Naive thymus-derived CD8-positive, alpha-beta T cell (primary cell): Measurements from ENCODE around the gene SECISBP2L. TPM values are rescaled to one million over a fixed set of nuclear protein-coding genes. Genes with fewer than 3 reads are reported as not detected.
A peak's percentile ranks its signal among the peaks of the same experiment; 100 is the strongest.

Source experiments
- ATAC-seq, 2 donors: fragments of 150-1000 bp; cut with Tn5 transposase in 1 of 2; sonication (Bioruptor Pico), chemical (Tn5 transposase) in 1 of 2; 1 replicate in 1 of 2; 2 replicates in 1 of 2; pipeline ENCODE4 v1.10.0; 2021; ENCODE audit warnings: mild to moderate bottlenecking in 2 of 2, moderate library complexity in 2 of 2
- POLR2A ChIA-PET: fragments of 350-600 bp; sonication (Branson Sonifier 250); formaldehyde crosslinking; loops from one replicate; lab custom pipeline; 2021; ENCODE audit warnings: antibody characterized with exemption; lab: Charles Lee
- DNase-seq, 10 donors: peaks; one replicate each; pipeline versions ENCODE4 v3.0.0 to v3.0.0-alpha.2; 2020 to 2022
- H3K27ac Mint-ChIP-seq, 10 donors: one replicate each; pipeline ENCODE4 v1.8.0; 2020 to 2022; ENCODE audit warnings: mild to moderate bottlenecking in 10 of 10, mixed read lengths in 10 of 10, moderate library complexity in 4 of 10, inconsistent platforms in 1 of 10
- H3K27me3 Mint-ChIP-seq, 5 donors: one replicate each; pipeline ENCODE4 v1.8.0; 2021 to 2022; ENCODE audit warnings: mixed read lengths in 5 of 5
- H3K36me3 Mint-ChIP-seq, 3 donors: one replicate each; pipeline ENCODE4 v1.8.0; 2020 to 2022; ENCODE audit warnings: mixed read lengths in 3 of 3, mild to moderate bottlenecking in 2 of 3, inconsistent platforms in 1 of 3
- H3K4me1 Mint-ChIP-seq, 4 donors: one replicate each; pipeline ENCODE4 v1.8.0; 2021 to 2022; ENCODE audit warnings: mixed read lengths in 4 of 4
- H3K4me3 Mint-ChIP-seq, 10 donors: one replicate each; pipeline ENCODE4 v1.8.0; 2020 to 2022; ENCODE audit warnings: mild to moderate bottlenecking in 10 of 10, mixed read lengths in 10 of 10, moderate library complexity in 6 of 10, inconsistent platforms in 1 of 10
- H3K9me3 Mint-ChIP-seq, 9 donors: one replicate each; pipeline ENCODE4 v1.8.0; 2020 to 2022; ENCODE audit warnings: mixed read lengths in 9 of 9, mild to moderate bottlenecking in 3 of 9, inconsistent platforms in 1 of 9, moderate library complexity in 1 of 9
- polyA plus RNA-seq, 3 donors: library from polyadenylated mRNA; unstranded; fragments of 300-500 nt; fragmentation: Illumina TruSeq; gene quantifications; one replicate each; pipeline ENCODE4 v1.2.3, GENCODE V29; 2021
- total RNA-seq, 8 experiments: library from RNA in 2 of 8; stranded (reverse) in 2 of 8; gene quantifications; one replicate each; pipeline ENCODE4 v1.2.3 and lab custom pipeline; 2021 to 2026

The SECISBP2L gene
- total and polyA plus RNA-seq, 5 experiments from 2014 or later, result 17.6 to 57.3 (median 25.2) TPM

DNA sequence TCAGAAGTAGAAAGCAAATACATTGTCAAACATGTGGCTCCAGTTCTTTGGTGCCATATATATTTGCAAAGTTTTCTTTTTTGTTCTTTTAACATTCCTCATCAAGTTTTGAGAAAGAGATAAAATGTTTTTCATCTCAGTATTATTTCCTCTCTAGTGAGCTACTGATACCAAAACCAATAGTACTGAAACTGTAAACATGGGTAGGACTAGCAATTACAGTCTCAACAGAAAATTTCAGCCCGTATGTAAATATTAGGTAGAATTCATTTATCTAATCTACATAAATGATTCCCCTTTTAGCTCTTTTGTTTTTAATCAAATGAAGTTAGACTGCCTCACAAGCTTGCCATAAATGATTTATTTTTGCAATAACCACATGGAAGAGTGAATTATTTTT is 21.4 kb downstream of the SECISBP2L start:
- peaks cover 8 to 77% (median 29%) of the 10 kb centered on the region in 3 donors for H3K36me3 Mint-ChIP-seq
- POLR2A ChIA-PET, result no interaction called here
- H3K4me1 Mint-ChIP-seq, result peaks cover 0 to 7% (median 0%) of the 10 kb centered on the region in 4 donors
- H3K27me3 Mint-ChIP-seq, result no peaks in the 10 kb centered on the region
- no peak overlapping the region for H3K4me3 Mint-ChIP-seq
- DNase-seq (no peak), ATAC-seq (no peak)
- H3K9me3 Mint-ChIP-seq, result no peaks in the 10 kb centered on the region
- no peak overlapping the region for H3K27ac Mint-ChIP-seq

GRCh38 chr15:49023354-49023753 is 22.9 kb downstream of the SECISBP2L start:
- ATAC-seq (no peak), DNase-seq (no peak)
- H3K27me3 Mint-ChIP-seq, result no peaks in the 10 kb centered on the region
- POLR2A ChIA-PET, result no interaction called here
- H3K4me3 Mint-ChIP-seq, result no peak overlapping the region
- H3K4me1 Mint-ChIP-seq, result peaks cover 0 to 7% (median 0%) of the 10 kb centered on the region in 4 donors
- peaks cover 8 to 74% (median 29%) of the 10 kb centered on the region in 3 donors for H3K36me3 Mint-ChIP-seq
- no peaks in the 10 kb centered on the region for H3K9me3 Mint-ChIP-seq
- no peak overlapping the region for H3K27ac Mint-ChIP-seq

DNA sequence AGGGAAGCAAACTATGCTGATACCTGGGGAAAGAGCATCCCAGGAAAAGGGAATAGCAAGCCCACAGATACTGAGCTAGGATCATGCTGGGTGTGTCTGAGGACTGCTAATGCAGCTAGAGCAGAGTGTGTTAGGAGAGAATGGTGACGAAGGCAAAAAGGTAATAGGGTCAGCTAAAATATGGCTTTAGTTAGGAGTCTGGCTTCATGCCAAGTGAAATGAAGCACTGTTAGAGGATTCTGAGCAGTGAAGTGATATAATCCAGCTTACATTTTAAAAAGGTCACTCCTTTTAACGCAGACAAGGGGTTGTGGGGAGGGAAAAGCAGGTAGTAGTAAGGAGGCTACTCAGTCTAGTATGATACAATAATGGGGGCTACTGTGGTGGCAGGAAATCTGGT is 30.4 kb downstream of the SECISBP2L start:
- POLR2A ChIA-PET, result no interaction called here
- Mint-ChIP-seq H3K4me3 (no peak overlapping the region), H3K9me3 (no peaks in the 10 kb centered on the region), H3K27ac (peak overlapping the region in 1 of 10 donors; percentile 52), H3K4me1 (peaks cover 0 to 4% (median 0%) of the 10 kb centered on the region in 4 donors), H3K36me3 (peaks cover 9 to 72% (median 43%) of the 10 kb centered on the region in 3 donors), H3K27me3 (no peaks in the 10 kb centered on the region)
- DNase-seq (no peak), ATAC-seq (no peak)

DNA sequence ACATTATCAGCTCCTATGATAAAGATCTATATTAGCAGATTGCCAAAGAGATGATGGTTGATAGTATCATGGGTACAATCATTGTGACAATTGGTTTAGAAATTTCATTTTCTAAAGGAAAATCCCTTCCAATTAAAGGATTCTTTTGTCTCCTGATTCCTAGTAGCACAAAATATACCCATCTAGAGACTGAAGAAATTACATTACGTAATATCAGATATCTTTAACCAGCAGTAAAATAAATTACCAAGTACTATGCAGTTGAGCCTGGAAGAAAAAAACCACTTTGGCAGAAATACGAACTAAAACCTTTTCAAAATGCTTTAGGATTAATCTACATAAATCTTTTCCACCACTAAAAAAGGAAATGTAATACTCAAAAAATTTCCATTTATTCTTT is 46.9 kb downstream of the SECISBP2L start:
- no peak for ATAC-seq
- POLR2A ChIA-PET, result no interaction called here
- Mint-ChIP-seq H3K4me3 (no peak overlapping the region), H3K36me3 (peaks cover 0 to 74% (median 43%) of the 10 kb centered on the region in 3 donors), H3K27me3 (no peaks in the 10 kb centered on the region), H3K27ac (peak overlapping the region in 1 of 10 donors; percentile 61), H3K4me1 (peaks cover 0 to 2% (median 0%) of the 10 kb centered on the region in 4 donors), H3K9me3 (peaks cover 0 to 5% (median 0%) of the 10 kb centered on the region in 9 donors)
- DNase-seq, result no peak

DNA sequence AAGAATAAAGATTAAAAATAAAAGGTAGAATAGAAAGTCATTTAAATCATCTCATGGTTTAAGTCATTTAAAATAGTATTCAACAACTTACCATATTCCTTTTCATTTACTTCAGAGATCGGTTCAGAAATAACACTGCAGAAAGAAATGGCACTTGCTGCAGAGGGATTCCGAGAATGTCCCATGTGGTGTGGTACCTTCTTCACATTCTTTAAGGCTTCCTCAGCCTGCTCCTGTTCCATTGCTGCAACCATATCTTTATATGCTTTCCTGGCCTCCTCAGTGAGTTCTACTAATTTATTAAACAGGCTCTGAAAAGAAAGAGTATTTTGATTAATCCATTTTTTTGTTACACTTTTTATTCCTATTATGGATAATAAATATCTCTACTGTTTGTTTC is 50.0 kb downstream of the SECISBP2L start:
- Mint-ChIP-seq H3K4me1 (peaks cover 0 to 7% (median 0%) of the 10 kb centered on the region in 4 donors), H3K27ac (no peak overlapping the region), H3K9me3 (no peaks in the 10 kb centered on the region), H3K27me3 (no peaks in the 10 kb centered on the region), H3K36me3 (peaks cover 9 to 85% (median 31%) of the 10 kb centered on the region in 3 donors), H3K4me3 (no peak overlapping the region)
- DNase-seq, result no peak
- POLR2A ChIA-PET, result no interaction called here
- ATAC-seq, result no peak

DNA sequence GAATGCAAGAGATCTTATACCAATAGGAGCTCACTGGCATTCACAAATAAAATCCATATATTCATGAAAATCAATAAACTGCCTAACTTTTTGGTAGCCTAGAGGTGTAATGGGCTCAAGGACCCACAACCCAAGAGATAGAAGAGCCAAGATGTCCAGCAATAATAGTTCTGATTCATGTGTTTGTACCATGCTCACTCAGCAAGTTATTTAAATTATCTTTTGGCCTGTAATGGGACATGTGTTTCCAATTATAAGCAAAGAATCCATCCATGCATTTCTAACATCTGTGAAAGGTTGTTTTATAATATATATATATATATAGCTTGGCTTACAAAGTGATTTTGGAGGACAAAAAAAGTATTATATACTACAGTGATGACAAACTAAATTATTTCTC is 52.9 kb downstream of the SECISBP2L start:
- H3K4me1 Mint-ChIP-seq, result peaks cover 0 to 7% (median 0%) of the 10 kb centered on the region in 4 donors
- DNase-seq, result no peak
- POLR2A ChIA-PET, result no interaction called here
- ATAC-seq, result no peak
- no peak overlapping the region for H3K4me3 Mint-ChIP-seq
- peak overlapping the region in 1 of 10 donors; percentile 11 for H3K27ac Mint-ChIP-seq
- H3K36me3 Mint-ChIP-seq, result peaks cover 9 to 73% (median 26%) of the 10 kb centered on the region in 3 donors
- H3K9me3 Mint-ChIP-seq, result no peaks in the 10 kb centered on the region
- H3K27me3 Mint-ChIP-seq, result no peaks in the 10 kb centered on the region

- no peak for ATAC-seq
- DNase-seq, result no peak
- H3K4me1 Mint-ChIP-seq, result peaks cover 0 to 7% (median 0%) of the 10 kb centered on the region in 4 donors
- H3K36me3 Mint-ChIP-seq, result peaks cover 9 to 70% (median 26%) of the 10 kb centered on the region in 3 donors
- H3K27ac Mint-ChIP-seq, result peak overlapping the region in 1 of 10 donors; percentile 20
- POLR2A ChIA-PET, result no interaction called here
- no peaks in the 10 kb centered on the region for H3K9me3 Mint-ChIP-seq
- no peaks in the 10 kb centered on the region for H3K27me3 Mint-ChIP-seq
- H3K4me3 Mint-ChIP-seq, result no peak overlapping the region
Measured at GRCh38 chr15:48992545-48992944, 53.7 kb downstream of the SECISBP2L start.

- peaks cover 0 to 7% (median 0%) of the 10 kb centered on the region in 4 donors for H3K4me1 Mint-ChIP-seq
- ATAC-seq (no peak), DNase-seq (no peak)
Measured at GRCh38 chr15:48992096-48992495, 54.1 kb downstream of the SECISBP2L start.

DNA sequence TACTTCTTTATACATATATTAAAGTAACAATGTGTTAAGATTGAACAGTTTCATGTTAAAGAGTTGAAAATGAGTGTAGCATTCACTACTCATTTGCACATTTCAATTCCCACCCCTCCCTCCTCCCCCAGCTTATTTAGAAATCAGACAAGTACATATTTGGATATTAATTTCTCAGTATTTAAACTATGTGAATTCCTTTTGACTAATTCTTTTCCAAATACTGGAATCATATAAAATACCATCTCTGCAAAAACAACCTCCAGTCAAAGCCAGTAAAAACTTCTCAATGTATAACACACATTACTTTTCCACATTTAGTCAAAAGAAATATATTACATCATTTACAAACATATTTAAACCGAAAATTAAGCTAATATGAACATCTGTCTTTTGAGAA is 57.1 kb downstream of the SECISBP2L start:
- ATAC-seq (no peak), DNase-seq (no peak)
- H3K9me3 Mint-ChIP-seq, result no peaks in the 10 kb centered on the region
- POLR2A ChIA-PET, result no interaction called here
- H3K36me3 Mint-ChIP-seq, result peaks cover 9 to 41% (median 14%) of the 10 kb centered on the region in 3 donors
- H3K4me1 Mint-ChIP-seq, result peaks cover 0 to 5% (median 0%) of the 10 kb centered on the region in 4 donors
- peak overlapping the region in 2 of 10 donors; percentile 3 to 49 for H3K27ac Mint-ChIP-seq
- H3K4me3 Mint-ChIP-seq, result no peak overlapping the region
- H3K27me3 Mint-ChIP-seq, result no peaks in the 10 kb centered on the region

More at GRCh38 chr15:48992096-48992495, 54.1 kb downstream of the SECISBP2L start:
- POLR2A ChIA-PET, result no interaction called here
- H3K9me3 Mint-ChIP-seq, result no peaks in the 10 kb centered on the region
- no peaks in the 10 kb centered on the region for H3K27me3 Mint-ChIP-seq
- H3K4me3 Mint-ChIP-seq, result no peak overlapping the region
- peak overlapping the region in 2 of 10 donors; percentile 5 to 20 for H3K27ac Mint-ChIP-seq
- peaks cover 9 to 66% (median 23%) of the 10 kb centered on the region in 3 donors for H3K36me3 Mint-ChIP-seq

GRCh38 chr15:48987142-48987541 is 59.1 kb downstream of the SECISBP2L start:
- no peak overlapping the region for H3K27ac Mint-ChIP-seq
- ATAC-seq (no peak), DNase-seq (no peak)
- POLR2A ChIA-PET, result no interaction called here
- H3K36me3 Mint-ChIP-seq, result peaks cover 3 to 25% (median 4%) of the 10 kb centered on the region in 3 donors
- no peaks in the 10 kb centered on the region for H3K4me1 Mint-ChIP-seq
- H3K9me3 Mint-ChIP-seq, result no peaks in the 10 kb centered on the region
- H3K4me3 Mint-ChIP-seq, result no peak overlapping the region
- peaks cover 0 to 4% (median 0%) of the 10 kb centered on the region in 5 donors for H3K27me3 Mint-ChIP-seq

DNA sequence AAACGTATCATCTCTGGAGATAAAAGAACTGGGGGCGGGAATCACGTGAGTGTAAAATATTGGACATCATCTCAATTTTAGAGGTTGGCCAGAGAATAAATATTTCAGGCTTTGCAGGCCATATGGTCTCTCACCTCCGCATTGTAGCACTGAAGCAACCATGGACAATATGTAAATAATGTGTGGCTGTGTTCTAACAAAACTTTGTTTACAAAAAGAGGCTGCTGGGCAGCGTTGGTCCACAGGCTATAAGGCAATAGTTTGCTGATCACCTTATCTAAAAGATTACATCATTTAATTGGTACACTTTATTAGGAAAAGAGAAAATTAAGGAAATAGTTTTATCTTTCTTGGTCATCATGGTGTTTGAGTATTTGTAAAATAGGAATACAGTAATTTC is 60.0 kb downstream of the SECISBP2L start:
- Mint-ChIP-seq H3K36me3 (peaks cover 0 to 19% (median 2%) of the 10 kb centered on the region in 3 donors), H3K9me3 (no peaks in the 10 kb centered on the region), H3K4me1 (no peaks in the 10 kb centered on the region), H3K4me3 (no peak overlapping the region), H3K27ac (no peak overlapping the region), H3K27me3 (peaks cover 3 to 13% (median 5%) of the 10 kb centered on the region in 5 donors)
- ATAC-seq, result no peak
- POLR2A ChIA-PET, result no interaction called here
- DNase-seq, result no peak

GRCh38 chr15:48985516-48985915 is 60.7 kb downstream of the SECISBP2L start:
- Mint-ChIP-seq H3K36me3 (peaks cover 0 to 15% (median 2%) of the 10 kb centered on the region in 3 donors), H3K9me3 (no peaks in the 10 kb centered on the region), H3K4me3 (no peak overlapping the region), H3K27me3 (peaks cover 3 to 19% (median 8%) of the 10 kb centered on the region in 5 donors), H3K27ac (no peak overlapping the region), H3K4me1 (no peaks in the 10 kb centered on the region)
- POLR2A ChIA-PET, result no interaction called here
- ATAC-seq (no peak), DNase-seq (no peak)

- H3K9me3 Mint-ChIP-seq, result no peaks in the 10 kb centered on the region
- H3K4me3 Mint-ChIP-seq, result no peak overlapping the region
- ATAC-seq (no peak), DNase-seq (no peak)
- no peak overlapping the region for H3K27ac Mint-ChIP-seq
- H3K4me1 Mint-ChIP-seq, result no peaks in the 10 kb centered on the region
- H3K27me3 Mint-ChIP-seq, result peaks cover 5 to 26% (median 9%) of the 10 kb centered on the region in 5 donors
- POLR2A ChIA-PET, result no interaction called here
- peaks cover 0 to 9% (median 0%) of the 10 kb centered on the region in 3 donors for H3K36me3 Mint-ChIP-seq
Measured at GRCh38 chr15:48984811-48985352, 61.4 kb downstream of the SECISBP2L start.
